OCI-LY3 (cell line): ENCODE measurements around the gene CHMP5.

Source experiments
- EZH2phosphoT487 ChIP-seq: fragments of 200-600 bp; shearing (Covaris generic); IDR thresholded peaks from 2 replicates; pipeline ENCODE4 v1.6.1; 2018; ENCODE audit warnings: antibody characterized with exemption, mixed run types, low read depth
- TF ChIP-seq, protein P1 (sequence below): fragments of 200-600, 300-600 bp; sonication (generic); IDR thresholded peaks from 2 replicates; pipeline ENCODE4 v1.5.1; 2014; ENCODE audit warnings: antibody characterized with exemption, low read length, low read depth

DNA sequence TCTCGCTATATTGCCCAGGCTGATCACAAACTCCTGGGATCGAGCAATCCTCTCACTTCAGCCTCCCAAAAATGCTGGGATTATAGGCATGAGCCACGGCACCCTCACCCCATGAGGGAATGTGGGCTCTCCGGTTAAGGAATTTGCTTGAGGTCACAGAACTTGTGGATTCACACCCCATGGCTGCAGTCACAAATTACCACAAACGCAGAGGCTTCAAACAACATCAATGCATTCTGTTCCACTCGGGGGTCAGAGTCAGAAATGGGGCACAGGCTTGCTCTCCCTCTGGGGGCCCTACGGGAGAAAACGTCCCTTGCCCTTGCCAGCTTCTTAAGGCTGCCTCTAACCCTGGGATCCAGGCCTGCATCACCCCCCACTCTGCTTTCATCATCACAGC lies 37.1 kb upstream of the CHMP5 start:
- TF ChIP-seq, protein P1, sequence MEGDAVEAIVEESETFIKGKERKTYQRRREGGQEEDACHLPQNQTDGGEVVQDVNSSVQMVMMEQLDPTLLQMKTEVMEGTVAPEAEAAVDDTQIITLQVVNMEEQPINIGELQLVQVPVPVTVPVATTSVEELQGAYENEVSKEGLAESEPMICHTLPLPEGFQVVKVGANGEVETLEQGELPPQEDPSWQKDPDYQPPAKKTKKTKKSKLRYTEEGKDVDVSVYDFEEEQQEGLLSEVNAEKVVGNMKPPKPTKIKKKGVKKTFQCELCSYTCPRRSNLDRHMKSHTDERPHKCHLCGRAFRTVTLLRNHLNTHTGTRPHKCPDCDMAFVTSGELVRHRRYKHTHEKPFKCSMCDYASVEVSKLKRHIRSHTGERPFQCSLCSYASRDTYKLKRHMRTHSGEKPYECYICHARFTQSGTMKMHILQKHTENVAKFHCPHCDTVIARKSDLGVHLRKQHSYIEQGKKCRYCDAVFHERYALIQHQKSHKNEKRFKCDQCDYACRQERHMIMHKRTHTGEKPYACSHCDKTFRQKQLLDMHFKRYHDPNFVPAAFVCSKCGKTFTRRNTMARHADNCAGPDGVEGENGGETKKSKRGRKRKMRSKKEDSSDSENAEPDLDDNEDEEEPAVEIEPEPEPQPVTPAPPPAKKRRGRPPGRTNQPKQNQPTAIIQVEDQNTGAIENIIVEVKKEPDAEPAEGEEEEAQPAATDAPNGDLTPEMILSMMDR: no peak
- no peak for TF ChIP-seq EZH2phosphoT487
